CD4-positive, alpha-beta T cell (primary cell): ENCODE data around the gene NR1H2. TPM values are rescaled to one million over a fixed set of nuclear protein-coding genes. Genes with fewer than 3 reads are reported as not detected.
A peak's percentile ranks its signal among the peaks of the same experiment; 100 is the strongest.
"Not testable (repeated sequence)": the region's sequence is repeated elsewhere in the genome, so short reads cannot be mapped to it uniquely, and the experiment has no call there.

Experiments
- ATAC-seq: fragments of 200-7000 bp; cut with Tn5 transposase; one replicate; pipeline ENCODE4 v1.10.0; 2022; ENCODE audit warnings: mild to moderate bottlenecking; ENCODE audit not compliant: poor library complexity
- CTCF ChIA-PET: fragments of 350-600 bp; sonication (Branson Sonifier 250); formaldehyde crosslinking; loops from one replicate; lab custom pipeline; 2021; ENCODE audit warnings: antibody characterized with exemption, inconsistent platforms; lab: Charles Lee
- POLR2A ChIA-PET: fragments of 350-600 bp; sonication (Branson Sonifier 250); formaldehyde crosslinking; loops from one replicate; lab custom pipeline; 2021; ENCODE audit warnings: antibody characterized with exemption, inconsistent platforms; lab: Charles Lee
- DNase-seq, 14 experiments: peaks; one replicate each; pipeline ENCODE4 v3.0.0-alpha.2; 2013 to 2020; ENCODE audit warnings: mixed read lengths in 2 of 14
- H3K27ac ChIP-seq, 2 donors: one replicate each; pipeline versions ENCODE4 v1.5.1 to v1.7.0; 2013; ENCODE audit warnings: low read length in 2 of 2, low read depth in 1 of 2, mild to moderate bottlenecking in 1 of 2
- H3K27me3 ChIP-seq, 2 experiments: 1 replicate in 1 of 2; 2 replicates in 1 of 2; pipeline versions ENCODE4 v1.6.1 to v1.7.0; 2013; ENCODE audit warnings: low read length in 2 of 2, control low read depth in 1 of 2, mild to moderate bottlenecking in 1 of 2, moderate library complexity in 1 of 2; ENCODE audit not compliant: insufficient read depth in 2 of 2, control insufficient read depth in 1 of 2
- H3K36me3 ChIP-seq: one replicate; pipeline ENCODE4 v1.6.1; 2013; ENCODE audit warnings: low read length, control low read depth; ENCODE audit not compliant: insufficient read depth
- H3K4me1 ChIP-seq: one replicate; pipeline ENCODE4 v1.6.1; 2013; ENCODE audit warnings: low read length, control low read depth; ENCODE audit not compliant: insufficient read depth
- H3K4me3 ChIP-seq: one replicate; pipeline ENCODE4 v1.5.1; 2013; ENCODE audit warnings: mild to moderate bottlenecking, low read length, moderate library complexity
- H3K9me3 ChIP-seq, 2 experiments: 1 replicate in 1 of 2; 2 replicates in 1 of 2; pipeline versions ENCODE4 v1.6.1 to v1.7.0; 2013; ENCODE audit warnings: low read length in 2 of 2, mild to moderate bottlenecking in 2 of 2, control low read depth in 1 of 2, moderate library complexity in 1 of 2; ENCODE audit not compliant: control insufficient read depth in 1 of 2, insufficient read depth in 1 of 2
- H3K27ac Mint-ChIP-seq: one replicate; pipeline ENCODE4 v1.8.0; 2020; ENCODE audit warnings: mixed read lengths
- H3K27me3 Mint-ChIP-seq: one replicate; pipeline ENCODE4 v1.8.0; 2021; ENCODE audit warnings: mixed read lengths
- H3K36me3 Mint-ChIP-seq: one replicate; pipeline ENCODE4 v1.8.0; 2021; ENCODE audit warnings: low read depth, mixed read lengths
- H3K4me1 Mint-ChIP-seq: one replicate; pipeline ENCODE4 v1.8.0; 2021; ENCODE audit warnings: low read depth, mixed read lengths
- H3K4me3 Mint-ChIP-seq: one replicate; pipeline ENCODE4 v1.8.0; 2020; ENCODE audit warnings: mild to moderate bottlenecking, mixed read lengths
- H3K9me3 Mint-ChIP-seq: one replicate; pipeline ENCODE4 v1.8.0; 2020; ENCODE audit warnings: mixed read lengths
- CTCF ChIP-seq: fragments of 200-600 bp; IDR thresholded peaks from one replicate; pipeline ENCODE4 v1.8.0; 2022; ENCODE audit warnings: antibody characterized with exemption, mild to moderate bottlenecking
- intact Hi-C, 2 experiments: fragments of 100-400 bp; cut with DNase I in 1 of 2; cut with micrococcal nuclease in 1 of 2; formaldehyde crosslinking; loops; one replicate each; pipeline versions ENCODE4 v1.15.1 to v1.9.0; 2023 to 2025; cut with DNase I, micrococcal nuclease
- total RNA-seq, 174 experiments: library from RNA in 2 of 174; stranded (reverse) in 2 of 174; gene quantifications; one replicate each; pipeline ENCODE4 v1.2.3 and lab custom pipeline; 2021 to 2026

The NR1H2 gene
- total RNA-seq, 2 experiments from 2014 or later: 261 to 265 TPM

- Histone ChIP-seq H3K4me3 (peak overlapping the region; percentile 66), H3K9me3 (no peaks in the 10 kb centered on the region), H3K27ac (peak overlapping the region; percentile 42 to 70), H3K27me3 (no peaks in the 10 kb centered on the region), H3K36me3 (peaks cover 35% of the 10 kb centered on the region), H3K4me1 (peaks cover 19% of the 10 kb centered on the region)
- peaks cover 62% of the 10 kb centered on the region for H3K36me3 Mint-ChIP-seq
- peak overlapping the region; percentile 96 for H3K4me3 Mint-ChIP-seq
- H3K27me3 Mint-ChIP-seq: peaks cover 6% of the 10 kb centered on the region
- peaks cover 38% of the 10 kb centered on the region for H3K4me1 Mint-ChIP-seq
- intact Hi-C loops: loop anchor here in 1 of 2 experiments (1.0 to 2.0 kb wide), 5 partner anchors 9 to 420 kb away; partner anchors contain the start of genes JOSD2 and NR1H2
- peak overlapping the region; percentile 90 for H3K27ac Mint-ChIP-seq
- no peak for ATAC-seq
- TF ChIP-seq CTCF: no peak
- CTCF ChIA-PET: interaction anchor here (0.7 to 1.5 kb wide), 2 partner anchors 18 to 60 kb away, joined by 3 read pairs; no protein-coding TSS in a partner anchor
- H3K9me3 Mint-ChIP-seq: no peaks in the 10 kb centered on the region
- POLR2A ChIA-PET: interaction anchor here (0.6 to 2.4 kb wide), 12 partner anchors 9 to 340 kb away, joined by 3 to 29 read pairs (median 4); partner anchors contain the start of genes JOSD2 and NR1H2
- DNase-seq: peak in 1 of 14 experiments; percentile 29
Observed at GRCh38 chr19:50384685-50385535, 8.7 kb downstream of the NR1H2 start.

- Histone ChIP-seq H3K27ac (no peak overlapping the region), H3K4me3 (no peak overlapping the region), H3K9me3 (no peaks in the 10 kb centered on the region), H3K36me3 (peaks cover 12% of the 10 kb centered on the region), H3K27me3 (no peaks in the 10 kb centered on the region), H3K4me1 (peaks cover 19% of the 10 kb centered on the region)
- Mint-ChIP-seq H3K9me3 (no peaks in the 10 kb centered on the region), H3K36me3 (peaks cover 40% of the 10 kb centered on the region), H3K4me1 (peaks cover 32% of the 10 kb centered on the region), H3K4me3 (peak overlapping the region; percentile 60), H3K27ac (peak overlapping the region; percentile 42), H3K27me3 (peaks cover 6% of the 10 kb centered on the region)
- TF ChIP-seq CTCF: no peak
- ChIA-PET POLR2A (no interaction called here), CTCF (no interaction called here)
- intact Hi-C loops: no loop called here
- ATAC-seq (no peak), DNase-seq (peak in 2 of 14 experiments; percentile 44 to 57)
Observed at GRCh38 chr19:50387176-50387867, 11.1 kb downstream of the NR1H2 start.

- no peaks in the 10 kb centered on the region for H3K27me3 ChIP-seq
- H3K4me1 ChIP-seq: peaks cover 19% of the 10 kb centered on the region
- no peak overlapping the region for H3K27ac ChIP-seq
- Mint-ChIP-seq H3K4me3 (peak overlapping the region; percentile 60), H3K4me1 (peaks cover 32% of the 10 kb centered on the region), H3K27me3 (peaks cover 6% of the 10 kb centered on the region), H3K27ac (peak overlapping the region; percentile 42), H3K9me3 (no peaks in the 10 kb centered on the region), H3K36me3 (peaks cover 36% of the 10 kb centered on the region)
- CTCF ChIA-PET: no interaction called here
- TF ChIP-seq CTCF: no peak
- H3K9me3 ChIP-seq: no peaks in the 10 kb centered on the region
- peaks cover 7% of the 10 kb centered on the region for H3K36me3 ChIP-seq
- no peak overlapping the region for H3K4me3 ChIP-seq
- ATAC-seq (no peak), DNase-seq (no peak)
- intact Hi-C loops: no loop called here
- POLR2A ChIA-PET: no interaction called here
Observed at GRCh38 chr19:50387868-50388245, 11.6 kb downstream of the NR1H2 start.

- ATAC-seq, POLR2A ChIA-PET, H3K27ac Mint-ChIP-seq, H3K4me1 Mint-ChIP-seq, H3K27ac ChIP-seq, H3K4me3 Mint-ChIP-seq, H3K9me3 ChIP-seq, H3K27me3 Mint-ChIP-seq, H3K36me3 ChIP-seq, H3K4me1 ChIP-seq, H3K9me3 Mint-ChIP-seq, intact Hi-C loops, CTCF ChIA-PET, H3K27me3 ChIP-seq, DNase-seq, H3K4me3 ChIP-seq: not testable (repeated sequence)
- peaks cover 25% of the 10 kb centered on the region for H3K36me3 Mint-ChIP-seq
Observed at GRCh38 chr19:50390295-50390694, 14.0 kb downstream of the NR1H2 start.

- POLR2A ChIA-PET, H3K4me1 ChIP-seq, H3K27ac Mint-ChIP-seq, intact Hi-C loops, H3K4me3 Mint-ChIP-seq, ATAC-seq, H3K4me3 ChIP-seq, DNase-seq, H3K36me3 ChIP-seq, H3K27me3 ChIP-seq, H3K4me1 Mint-ChIP-seq, H3K27me3 Mint-ChIP-seq, CTCF ChIA-PET, H3K9me3 ChIP-seq, H3K9me3 Mint-ChIP-seq, H3K27ac ChIP-seq: not testable (repeated sequence)
- H3K36me3 Mint-ChIP-seq: peaks cover 29% of the 10 kb centered on the region
Observed at GRCh38 chr19:50390952-50391351, 14.7 kb downstream of the NR1H2 start.
